HepG2 (cell line): ENCODE measurements around the gene DAG1. TPM values are rescaled to one million over a fixed set of nuclear protein-coding genes. Genes with fewer than 3 reads are reported as not detected.

Experiments
- CBX2 ChIP-seq, 2 experiments: fragments of 200-600 bp in 1 of 2; sonication (generic); formaldehyde crosslinking in 1 of 2; IDR thresholded peaks; 2 replicates each; pipeline versions ENCODE4 v1.7.0 to v1.8.1; 2018 to 2022; ENCODE audit warnings: low read depth in 2 of 2, low read length in 1 of 2, mild to moderate bottlenecking in 1 of 2, missing genetic modification reagents in 1 of 2
- FLYWCH1 ChIP-seq: sonication (generic); formaldehyde crosslinking; IDR thresholded peaks from 2 replicates; pipeline ENCODE4 v1.8.1; 2023; ENCODE audit warnings: mild to moderate bottlenecking, missing genetic modification reagents
- HCFC1 ChIP-seq: fragments of 150-350 bp; IDR thresholded peaks from 2 replicates; pipeline ENCODE4 v1.6.1; 2014; ENCODE audit warnings: low read depth, low read length
- MLXIP ChIP-seq: sonication (generic); formaldehyde crosslinking; IDR thresholded peaks from 2 replicates; pipeline ENCODE4 v1.9.0; 2021; ENCODE audit warnings: missing genetic modification reagents, borderline replicate concordance
- MXD4 ChIP-seq: IDR thresholded peaks from 2 replicates; pipeline ENCODE4 v1.6.1; 2016; ENCODE audit warnings: mild to moderate bottlenecking, missing biosample characterization, missing genetic modification reagents
- SOX6 ChIP-seq, 2 experiments: fragments of 450-650 bp in 1 of 2; sonication (generic) in 1 of 2; formaldehyde crosslinking in 1 of 2; IDR thresholded peaks; 2 replicates each; pipeline versions ENCODE4 v1.4.0 to v1.6.1; 2017 to 2020; ENCODE audit warnings: antibody characterized with exemption in 1 of 2, mild to moderate bottlenecking in 1 of 2, missing genetic modification reagents in 1 of 2
- TMF1 ChIP-seq: sonication (generic); formaldehyde crosslinking; IDR thresholded peaks from 2 replicates; pipeline ENCODE4 v1.8.1; 2022; ENCODE audit warnings: low read depth, missing genetic modification reagents
- WIZ ChIP-seq: sonication (generic); formaldehyde crosslinking; IDR thresholded peaks from 2 replicates; pipeline ENCODE4 v1.5.1; 2020; ENCODE audit warnings: mild to moderate bottlenecking, missing genetic modification reagents
- YEATS4 ChIP-seq: sonication (generic); formaldehyde crosslinking; IDR thresholded peaks from 2 replicates; pipeline ENCODE4 v1.4.0; 2020; ENCODE audit warnings: missing genetic modification reagents, borderline replicate concordance
- ZBTB7B ChIP-seq: sonication (generic); formaldehyde crosslinking; IDR thresholded peaks from 2 replicates; pipeline ENCODE4 v1.4.0; 2020; ENCODE audit warnings: missing genetic modification reagents
- ZFP90 ChIP-seq: sonication (generic); formaldehyde crosslinking; IDR thresholded peaks from 2 replicates; pipeline ENCODE4 v1.8.0; 2022; ENCODE audit warnings: missing genetic modification reagents, mild to moderate bottlenecking, inconsistent platforms, borderline replicate concordance
- ZNF124 ChIP-seq: sonication (generic); formaldehyde crosslinking; IDR thresholded peaks from 2 replicates; pipeline ENCODE4 v1.4.0; 2020; ENCODE audit warnings: missing genetic modification reagents
- ZNF253 ChIP-seq: sonication (generic); formaldehyde crosslinking; IDR thresholded peaks from 2 replicates; pipeline ENCODE4 v1.8.0; 2022; ENCODE audit warnings: mild to moderate bottlenecking, missing genetic modification reagents, borderline replicate concordance
- ZNF274 ChIP-seq: sonication (generic); formaldehyde crosslinking; IDR thresholded peaks from 2 replicates; pipeline ENCODE4 v1.5.1; 2020; ENCODE audit warnings: mild to moderate bottlenecking, missing genetic modification reagents
- ZNF354B ChIP-seq: sonication (generic); formaldehyde crosslinking; IDR thresholded peaks from 2 replicates; pipeline ENCODE4 v1.8.0; 2022; ENCODE audit warnings: mild to moderate bottlenecking, missing genetic modification reagents
- ZNF431 ChIP-seq: sonication (generic); formaldehyde crosslinking; IDR thresholded peaks from 2 replicates; pipeline ENCODE4 v1.9.0; 2022; ENCODE audit warnings: missing genetic modification reagents, low read depth, mild to moderate bottlenecking, borderline replicate concordance
- ZNF441 ChIP-seq: sonication (generic); formaldehyde crosslinking; IDR thresholded peaks from 2 replicates; pipeline ENCODE4 v1.7.0; 2021; ENCODE audit warnings: missing genetic modification reagents, borderline replicate concordance
- ZNF558 ChIP-seq: sonication (generic); formaldehyde crosslinking; IDR thresholded peaks from 2 replicates; pipeline ENCODE4 v1.9.0; 2022; ENCODE audit warnings: mild to moderate bottlenecking, missing genetic modification reagents, borderline replicate concordance
- ZNF737 ChIP-seq: sonication (generic); formaldehyde crosslinking; IDR thresholded peaks from 2 replicates; pipeline ENCODE4 v1.5.0; 2020; ENCODE audit warnings: missing genetic modification reagents, mild to moderate bottlenecking, borderline replicate concordance
- ZNF790 ChIP-seq: sonication (generic); formaldehyde crosslinking; IDR thresholded peaks from 2 replicates; pipeline ENCODE4 v1.8.0; 2022; ENCODE audit warnings: missing genetic modification reagents, mild to moderate bottlenecking, borderline replicate concordance
- polyA plus RNA-seq, 8 experiments: library from polyadenylated mRNA; depleted of rRNA in 3 of 8; stranded (reverse) in 7 of 8; unstranded in 1 of 8; fragments of >200 nt; fragmentation: Illumina TruSeq in 4 of 8; extraction: Trizol in 4 of 8; gene quantifications; 2 replicates each; pipeline versions ENCODE4 v1.2.1 to v1.2.3, GENCODE V29; 2011 to 2016; ENCODE audit warnings: low read depth in 4 of 8, missing spikeins in 1 of 8, mixed read lengths in 1 of 8; ENCODE audit not compliant: insufficient read depth in 1 of 8
- total RNA-seq, 5 experiments: library from RNA; depleted of rRNA; stranded (reverse); fragments of >200 nt; fragmentation: Illumina TruSeq; extraction: Trizol; gene quantifications; 2 replicates each; pipeline ENCODE4 v1.2.3, GENCODE V29; 2016; ENCODE audit warnings: low read depth in 1 of 5
- TF ChIP-seq, protein P1 (sequence below): IDR thresholded peaks from 2 replicates; pipeline ENCODE4 v1.6.1; 2012; ENCODE audit warnings: low read length, improper control_type of control experiment
- TF ChIP-seq, protein P2 (sequence below): sonication (generic); formaldehyde crosslinking; IDR thresholded peaks from 2 replicates; pipeline ENCODE4 v1.5.0; 2020; ENCODE audit warnings: missing genetic modification reagents, mild to moderate bottlenecking, borderline replicate concordance

The DAG1 gene
- total and polyA plus RNA-seq, 2 of the 13 experiments (the other 11 are each of a cell fraction or from before 2014, with no cell fraction given) = 47.3 to 50.4 TPM

DNA sequence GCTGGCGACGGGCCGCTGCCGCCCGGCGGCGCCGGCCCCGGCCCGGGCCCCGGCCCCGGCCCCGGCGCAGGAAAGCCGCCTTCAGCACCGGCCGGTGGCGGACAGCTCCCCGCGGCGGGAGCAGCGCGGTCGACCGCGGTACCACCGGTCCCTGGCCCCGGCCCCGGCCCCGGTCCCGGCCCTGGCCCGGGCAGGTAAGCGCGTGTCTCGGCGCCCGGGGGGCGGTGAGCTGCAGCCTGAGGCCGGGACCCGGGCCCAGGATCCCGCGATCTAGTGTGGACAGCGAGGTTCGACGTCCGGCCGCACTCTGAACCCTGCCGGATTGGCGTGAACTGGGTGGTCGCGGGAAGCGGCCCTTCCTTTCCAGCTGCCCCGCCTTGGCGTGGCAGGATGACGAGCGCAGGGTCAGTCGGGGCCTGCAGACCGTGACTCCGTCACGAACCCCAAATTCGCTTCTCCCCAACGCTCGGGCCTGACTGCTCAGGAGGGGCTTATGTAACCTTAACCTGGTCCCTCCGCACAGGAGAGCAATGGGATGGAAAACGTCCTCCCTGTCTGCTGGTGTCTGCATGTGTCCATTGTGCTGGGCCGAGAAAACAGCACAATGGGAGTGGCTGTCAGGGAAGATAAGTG is 84.7 kb downstream of the DAG1 start (continued):
- TF ChIP-seq ZNF431 (CRISPR knock-in tag) (0 out of 2 replicates have a peak, but pooled peaks have one; percentile 64), WIZ (CRISPR knock-in tag) (no peak), YEATS4 (peak; percentile 72), ZNF124 (CRISPR knock-in tag) (no peak; the same call in 1 of the 2 replicates), SOX6 (IDR thresholded peaks at IDR 0.05) (no peak), SOX6 (CRISPR knock-in tag; IDR thresholded peaks at IDR 0.05) (0 out of 2 replicates have a peak, but pooled peaks have one; percentile 13), ZNF790 (CRISPR knock-in tag) (peak; percentile 92; the same call in 1 of the 2 replicates), MXD4 (CRISPR knock-in tag) (no peak), ZNF274 (CRISPR knock-in tag) (no peak), ZNF253 (CRISPR knock-in tag) (no peak), ZFP90 (0 out of 2 replicates have a peak, but pooled peaks have one; percentile 51), ZBTB7B (CRISPR knock-in tag) (peak; percentile 38; the same call in 1 of the 2 replicates), ZNF354B (CRISPR knock-in tag) (no peak), HCFC1 (no peak), TMF1 (peak; percentile 69; the same call in 1 of the 2 replicates), FLYWCH1 (no peak), ZNF441 (CRISPR knock-in tag) (peak; percentile 88), ZNF558 (CRISPR knock-in tag) (peak; percentile 79; the same call in 1 of the 2 replicates), CBX2 (IDR thresholded peaks at IDR 0.05; ENCODE audit: low read depth, low read length) (no peak), CBX2 (CRISPR knock-in tag; IDR thresholded peaks at IDR 0.05; ENCODE audit: low read depth) (no peak), MLXIP (0 out of 2 replicates have a peak, but pooled peaks have one; percentile 33), ZNF737 (no peak)
- TF ChIP-seq, protein P1, sequence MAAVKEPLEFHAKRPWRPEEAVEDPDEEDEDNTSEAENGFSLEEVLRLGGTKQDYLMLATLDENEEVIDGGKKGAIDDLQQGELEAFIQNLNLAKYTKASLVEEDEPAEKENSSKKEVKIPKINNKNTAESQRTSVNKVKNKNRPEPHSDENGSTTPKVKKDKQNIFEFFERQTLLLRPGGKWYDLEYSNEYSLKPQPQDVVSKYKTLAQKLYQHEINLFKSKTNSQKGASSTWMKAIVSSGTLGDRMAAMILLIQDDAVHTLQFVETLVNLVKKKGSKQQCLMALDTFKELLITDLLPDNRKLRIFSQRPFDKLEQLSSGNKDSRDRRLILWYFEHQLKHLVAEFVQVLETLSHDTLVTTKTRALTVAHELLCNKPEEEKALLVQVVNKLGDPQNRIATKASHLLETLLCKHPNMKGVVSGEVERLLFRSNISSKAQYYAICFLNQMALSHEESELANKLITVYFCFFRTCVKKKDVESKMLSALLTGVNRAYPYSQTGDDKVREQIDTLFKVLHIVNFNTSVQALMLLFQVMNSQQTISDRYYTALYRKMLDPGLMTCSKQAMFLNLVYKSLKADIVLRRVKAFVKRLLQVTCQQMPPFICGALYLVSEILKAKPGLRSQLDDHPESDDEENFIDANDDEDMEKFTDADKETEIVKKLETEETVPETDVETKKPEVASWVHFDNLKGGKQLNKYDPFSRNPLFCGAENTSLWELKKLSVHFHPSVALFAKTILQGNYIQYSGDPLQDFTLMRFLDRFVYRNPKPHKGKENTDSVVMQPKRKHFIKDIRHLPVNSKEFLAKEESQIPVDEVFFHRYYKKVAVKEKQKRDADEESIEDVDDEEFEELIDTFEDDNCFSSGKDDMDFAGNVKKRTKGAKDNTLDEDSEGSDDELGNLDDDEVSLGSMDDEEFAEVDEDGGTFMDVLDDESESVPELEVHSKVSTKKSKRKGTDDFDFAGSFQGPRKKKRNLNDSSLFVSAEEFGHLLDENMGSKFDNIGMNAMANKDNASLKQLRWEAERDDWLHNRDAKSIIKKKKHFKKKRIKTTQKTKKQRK = no peak
- TF ChIP-seq, protein P2, sequence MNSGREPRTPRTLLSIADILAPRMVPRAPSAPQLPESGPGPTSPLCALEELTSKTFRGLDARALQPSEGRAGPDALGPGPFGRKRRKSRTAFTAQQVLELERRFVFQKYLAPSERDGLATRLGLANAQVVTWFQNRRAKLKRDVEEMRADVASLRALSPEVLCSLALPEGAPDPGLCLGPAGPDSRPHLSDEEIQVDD (CRISPR knock-in tag) = no peak
